ENCODE data around the gene DUT. TPM values are rescaled to one million over a fixed set of nuclear protein-coding genes. Genes with fewer than 3 reads are reported as not detected.

Gene DUT
- total RNA-seq, 2 experiments from 2014 or later, result 137 to 329 TPM

GRCh38 chr15:48343865-48344264, 12.6 kb downstream of the DUT start:
- peaks cover 7% of the 10 kb centered on the region for H3K4me1 ChIP-seq (ENCODE audit: insufficient read depth, low read length, poor library complexity, severe bottlenecking)
- no peak overlapping the region for H3K27ac ChIP-seq (ENCODE audit: low read depth, low read length, poor library complexity, severe bottlenecking)
- no peak overlapping the region for H3K4me3 ChIP-seq (ENCODE audit: low read depth, low read length, poor library complexity, severe bottlenecking)
- DNase-seq (ENCODE audit: low spot score), result no peak
- intact Hi-C loops (cut with micrococcal nuclease; ENCODE audit: unreplicated experiment), result no loop called here
- ChIA-PET POLR2A (no interaction called here), CTCF (ENCODE audit: unreplicated experiment) (no interaction called here)
- H2AFZ ChIP-seq (ENCODE audit: low read length), result no peak overlapping the region
- H3K36me3 ChIP-seq (ENCODE audit: insufficient read depth, low read length), result peaks cover 68% of the 10 kb centered on the region
- peaks cover 7% of the 10 kb centered on the region; the same call in 1 of the 2 replicates for H4K20me1 ChIP-seq (ENCODE audit: insufficient read depth, low read length)
- no peak overlapping the region for H3K4me2 ChIP-seq (ENCODE audit: low read length)
- no peaks in the 10 kb centered on the region for H3K9me2 ChIP-seq (ENCODE audit: insufficient read depth, low read length)
- peaks cover 13% of the 10 kb centered on the region; the same call in 1 of the 2 replicates for H3K79me2 ChIP-seq (ENCODE audit: insufficient read depth, low read depth, low read length)
- TF ChIP-seq CTCF (conservative IDR thresholded peaks at IDR 0.05; ENCODE audit: low read length), result no peak
- TF ChIP-seq EZH2phosphoT487 (IDR thresholded peaks at IDR 0.05; ENCODE audit: borderline replicate concordance, low read depth, low read length), result no peak
- no peaks in the 10 kb centered on the region for H3K9me3 ChIP-seq (ENCODE audit: low read length)
- no TSS peak for BruUV-seq (replicated peaks)

- no peak for DNase-seq (ENCODE audit: low spot score)
- intact Hi-C loops (cut with micrococcal nuclease; ENCODE audit: unreplicated experiment), result no loop called here
- BruUV-seq (replicated peaks), result no TSS peak
- no peak overlapping the region for H2AFZ ChIP-seq (ENCODE audit: low read length)
- POLR2A ChIA-PET, result interaction anchor here (0.5 kb wide), 1 partner anchor 182 kb away, joined by 3 read pairs; no protein-coding TSS in a partner anchor
- H3K4me3 ChIP-seq (ENCODE audit: low read depth, low read length, poor library complexity, severe bottlenecking), result no peak overlapping the region
- H3K79me2 ChIP-seq (ENCODE audit: insufficient read depth, low read depth, low read length), result no peaks in the 10 kb centered on the region
- no peaks in the 10 kb centered on the region for H3K9me3 ChIP-seq (ENCODE audit: low read length)
- no peaks in the 10 kb centered on the region for H3K9me2 ChIP-seq (ENCODE audit: insufficient read depth, low read length)
- no peak overlapping the region for H3K4me2 ChIP-seq (ENCODE audit: low read length)
- H4K20me1 ChIP-seq (ENCODE audit: insufficient read depth, low read length), result peaks cover 3% of the 10 kb centered on the region; the same call in 1 of the 2 replicates
- H3K36me3 ChIP-seq (ENCODE audit: insufficient read depth, low read length), result peaks cover 52% of the 10 kb centered on the region
- CTCF ChIA-PET (ENCODE audit: unreplicated experiment), result no interaction called here
- TF ChIP-seq EZH2phosphoT487 (IDR thresholded peaks at IDR 0.05; ENCODE audit: borderline replicate concordance, low read depth, low read length) (no peak), CTCF (conservative IDR thresholded peaks at IDR 0.05; ENCODE audit: low read length) (no peak)
- H3K27ac ChIP-seq (ENCODE audit: low read depth, low read length, poor library complexity, severe bottlenecking), result no peak overlapping the region
- no peaks in the 10 kb centered on the region for H3K4me1 ChIP-seq (ENCODE audit: insufficient read depth, low read length, poor library complexity, severe bottlenecking)
Observed at GRCh38 chr15:48345516-48345915, 14.3 kb downstream of the DUT start.

- H4K20me1 ChIP-seq (ENCODE audit: insufficient read depth, low read length), result no peaks in the 10 kb centered on the region
- no peak overlapping the region for H3K27ac ChIP-seq (ENCODE audit: low read depth, low read length, poor library complexity, severe bottlenecking)
- no peak overlapping the region for H2AFZ ChIP-seq (ENCODE audit: low read length)
- no peaks in the 10 kb centered on the region for H3K4me1 ChIP-seq (ENCODE audit: insufficient read depth, low read length, poor library complexity, severe bottlenecking)
- H3K36me3 ChIP-seq (ENCODE audit: insufficient read depth, low read length), result no peaks in the 10 kb centered on the region
- TF ChIP-seq EZH2phosphoT487 (IDR thresholded peaks at IDR 0.05; ENCODE audit: borderline replicate concordance, low read depth, low read length) (no peak), CTCF (conservative IDR thresholded peaks at IDR 0.05; ENCODE audit: low read length) (peak; percentile 96)
- no peaks in the 10 kb centered on the region for H3K9me2 ChIP-seq (ENCODE audit: insufficient read depth, low read length)
- intact Hi-C loops (cut with micrococcal nuclease; ENCODE audit: unreplicated experiment), result no loop called here
- BruUV-seq (replicated peaks), result no TSS peak
- H3K4me2 ChIP-seq (ENCODE audit: low read length), result no peak overlapping the region
- H3K79me2 ChIP-seq (ENCODE audit: insufficient read depth, low read depth, low read length), result no peaks in the 10 kb centered on the region
- ChIA-PET POLR2A (interaction anchor here (0.6 to 1.3 kb wide), 2 partner anchors 12 to 1008 kb away, joined by 3 to 5 read pairs; no protein-coding TSS in a partner anchor), CTCF (ENCODE audit: unreplicated experiment) (interaction anchor here (2.1 kb wide), 1 partner anchor 16 kb away, joined by 6 read pairs; no protein-coding TSS in a partner anchor)
- peak; percentile 77 for DNase-seq (ENCODE audit: low spot score)
- H3K9me3 ChIP-seq (ENCODE audit: low read length), result no peaks in the 10 kb centered on the region
- H3K4me3 ChIP-seq (ENCODE audit: low read depth, low read length, poor library complexity, severe bottlenecking), result no peak overlapping the region
Observed at GRCh38 chr15:48352474-48353072, 21.3 kb downstream of the DUT start.
